Esophagus squamous epithelium (tissue), 5 donors: ENCODE data around the gene PKD1. TPM values are rescaled to one million over a fixed set of nuclear protein-coding genes. Genes with fewer than 3 reads are reported as not detected.

ENCODE experiments used
- DNase-seq: peaks from one replicate; lab custom pipeline; 2025; lab: John Stamatoyannopoulos, UW
- H3K27ac ChIP-seq, 4 donors: fragments of 200-600 bp; sonication (generic); one replicate each; pipeline ENCODE4 v1.5.1; 2016 to 2019; ENCODE audit warnings: mild to moderate bottlenecking in 1 of 4
- H3K27me3 ChIP-seq, 4 donors: fragments of 200-600 bp; sonication (generic); 1 replicate in 3 of 4; 2 replicates in 1 of 4; pipeline versions ENCODE4 v1.5.1 to v1.6.0; 2017 to 2021; ENCODE audit warnings: antibody characterized with exemption in 1 of 4
- H3K36me3 ChIP-seq, 3 donors: fragments of 200-600 bp; sonication (generic); one replicate each; pipeline ENCODE4 v1.5.1; 2016 to 2019
- H3K4me1 ChIP-seq, 3 donors: fragments of 200-600 bp; sonication (generic); one replicate each; pipeline ENCODE4 v1.5.1; 2017 to 2019
- H3K4me3 ChIP-seq, 4 donors: fragments of 200-600 bp; sonication (generic); 1 replicate in 3 of 4; 2 replicates in 1 of 4; pipeline ENCODE4 v1.5.1; 2016 to 2019; ENCODE audit warnings: mild to moderate bottlenecking in 2 of 4, moderate library complexity in 1 of 4
- H3K9me3 ChIP-seq, 3 donors: fragments of 200-600 bp; sonication (generic); one replicate each; pipeline ENCODE4 v1.5.1; 2016 to 2019
- CTCF ChIP-seq, 6 experiments: fragments of 450-650 bp in 4 of 6; fragments of 200-600 bp in 2 of 6; sonication (generic) in 2 of 6; IDR thresholded peaks; one replicate each; pipeline ENCODE4 v1.5.1; 2016 to 2019; ENCODE audit warnings: antibody characterized with exemption in 6 of 6, mild to moderate bottlenecking in 4 of 6, moderate library complexity in 4 of 6
- POLR2A ChIP-seq, 4 donors: fragments of 450-650 bp; IDR thresholded peaks; one replicate each; pipeline ENCODE4 v1.6.1; 2017; ENCODE audit warnings: antibody characterized with exemption in 4 of 4, mild to moderate bottlenecking in 4 of 4, moderate library complexity in 3 of 4
- WGBS, 2 donors: methylation state at CpG; one replicate each; pipeline ENCODE4 v1.1.5; 2018; 5-methylcytosine and 5-hydroxymethylcytosine counted together
- intact Hi-C: fragments of 100-400 bp; cut with DNase I; formaldehyde crosslinking; loops from one replicate; pipeline ENCODE4 v1.15.0; 2022
- total RNA-seq, 4 donors: library from RNA; depleted of rRNA; stranded (reverse); fragments of >200 nt; gene quantifications; one replicate each; pipeline ENCODE4 v1.1.0, GENCODE V29; 2016
- donor health status: DM: yes; HTN: yes; CAD: no.

The PKD1 gene
- total RNA-seq, 4 donors from 2014 or later = 34.1 to 123 (median 64.1) TPM

GRCh38 chr16:2071454-2072202 is 64.1 kb downstream of the PKD1 start:
- Histone ChIP-seq H3K4me3 (no peak overlapping the region), H3K4me1 (no peaks in the 10 kb centered on the region), H3K27ac (no peak overlapping the region), H3K27me3 (no peaks in the 10 kb centered on the region), H3K9me3 (no peaks in the 10 kb centered on the region), H3K36me3 (peaks cover 24 to 100% (median 28%) of the 10 kb centered on the region in 3 donors)
- intact Hi-C loops = no loop called here
- no peak for DNase-seq
- 86% methylated on average over 4 of the region's 34 CpGs; no CpG with 5 or more reads in 1 of the 2 donors for WGBS, 2 donors
- no peak for TF ChIP-seq POLR2A (IDR thresholded peaks at IDR 0.05)
- no peak for TF ChIP-seq CTCF (IDR thresholded peaks at IDR 0.05)

- Histone ChIP-seq H3K27me3 (no peaks in the 10 kb centered on the region), H3K27ac (no peak overlapping the region), H3K4me3 (no peak overlapping the region), H3K4me1 (no peaks in the 10 kb centered on the region), H3K36me3 (peaks cover 22 to 100% (median 28%) of the 10 kb centered on the region in 3 donors), H3K9me3 (no peaks in the 10 kb centered on the region)
- intact Hi-C loops = no loop called here
- DNase-seq = no peak
- TF ChIP-seq CTCF (IDR thresholded peaks at IDR 0.05) = no peak
- no peak for TF ChIP-seq POLR2A (IDR thresholded peaks at IDR 0.05)
- WGBS, 2 donors = 81 to 86% methylated on average over 4 to 17 of the region's 29 CpGs
Measured at GRCh38 chr16:2070576-2071453, 64.9 kb downstream of the PKD1 start.

GRCh38 chr16:2066139-2066538 is 69.6 kb downstream of the PKD1 start:
- no peak for DNase-seq
- Histone ChIP-seq H3K4me1 (no peaks in the 10 kb centered on the region), H3K9me3 (no peaks in the 10 kb centered on the region), H3K27me3 (no peaks in the 10 kb centered on the region), H3K36me3 (peaks cover 13 to 100% (median 34%) of the 10 kb centered on the region in 3 donors), H3K4me3 (no peak overlapping the region), H3K27ac (no peak overlapping the region)
- intact Hi-C loops = no loop called here
- 94 to 96% methylated on average over 11 of the region's 11 CpGs for WGBS, 2 donors
- TF ChIP-seq CTCF (IDR thresholded peaks at IDR 0.05) (no peak), POLR2A (IDR thresholded peaks at IDR 0.05) (no peak)

GRCh38 chr16:2064368-2064945 is 71.2 kb downstream of the PKD1 start:
- no peaks in the 10 kb centered on the region for H3K27me3 ChIP-seq
- no peaks in the 10 kb centered on the region for H3K4me1 ChIP-seq
- intact Hi-C loops = no loop called here
- peaks cover 25 to 100% (median 34%) of the 10 kb centered on the region in 3 donors for H3K36me3 ChIP-seq
- no peak overlapping the region for H3K4me3 ChIP-seq
- TF ChIP-seq CTCF (IDR thresholded peaks at IDR 0.05) = no peak
- no peak for TF ChIP-seq POLR2A (IDR thresholded peaks at IDR 0.05)
- WGBS, 2 donors = 80 to 97% methylated on average over 5 to 7 of the region's 16 CpGs
- DNase-seq = no peak
- no peak overlapping the region for H3K27ac ChIP-seq
- no peaks in the 10 kb centered on the region for H3K9me3 ChIP-seq
